ENCODE measurements around the gene LIMS2.

GRCh38 chr2:127704641-127705390 is 29.5 kb upstream of the LIMS2 start:
- TF ChIP-seq EP300 (IDR thresholded peaks at IDR 0.05), result no peak
- no peak for TF ChIP-seq CTCF (IDR thresholded peaks at IDR 0.05)
- TF ChIP-seq POLR2A (IDR thresholded peaks at IDR 0.05; ENCODE audit: low read depth), result no peak
- TF ChIP-seq POLR2AphosphoS5 (IDR thresholded peaks at IDR 0.05), result no peak
